GM18868 (cell line): Measurements from ENCODE around the gene ECEL1.
"Not testable (repeated sequence)": the region's sequence is repeated elsewhere in the genome, so short reads cannot be mapped to it uniquely, and the experiment has no call there.

Source experiments
- ATAC-seq: cut with Tn5 transposase; IDR thresholded peaks from one replicate; pipeline ENCODE4 v1.9.1; 2021; ENCODE audit warnings: mild to moderate bottlenecking, moderate library complexity; ENCODE audit not compliant: unreplicated experiment

ECEL1 gene

GRCh38 chr2:232443669-232444408 is 43.8 kb downstream of the ECEL1 start:
- not testable (repeated sequence) for ATAC-seq

DNA sequence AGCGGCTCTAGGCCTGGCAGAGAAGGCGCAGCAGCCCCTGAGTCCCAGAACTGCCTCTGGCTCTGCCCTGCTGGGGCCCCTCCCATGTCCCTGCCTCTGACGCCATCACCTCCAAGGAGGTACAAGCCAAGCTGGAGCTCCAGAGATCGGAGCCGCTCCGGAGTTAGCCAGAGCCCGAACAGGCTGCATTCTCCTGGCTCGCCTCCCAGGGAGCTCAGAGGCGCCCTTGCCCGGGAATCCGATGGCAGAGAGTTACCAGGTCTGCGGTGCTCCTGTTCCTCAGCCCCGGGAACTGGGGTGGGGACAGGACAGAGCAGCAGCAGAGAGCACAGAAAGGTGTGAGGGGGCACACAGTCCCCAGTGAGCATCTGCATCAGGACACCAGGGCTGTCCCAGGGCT is 44.6 kb downstream of the ECEL1 start:
- ATAC-seq = not testable (repeated sequence)

- not testable (repeated sequence) for ATAC-seq
Observed at GRCh38 chr2:232442431-232442830, 45.2 kb downstream of the ECEL1 start.

DNA sequence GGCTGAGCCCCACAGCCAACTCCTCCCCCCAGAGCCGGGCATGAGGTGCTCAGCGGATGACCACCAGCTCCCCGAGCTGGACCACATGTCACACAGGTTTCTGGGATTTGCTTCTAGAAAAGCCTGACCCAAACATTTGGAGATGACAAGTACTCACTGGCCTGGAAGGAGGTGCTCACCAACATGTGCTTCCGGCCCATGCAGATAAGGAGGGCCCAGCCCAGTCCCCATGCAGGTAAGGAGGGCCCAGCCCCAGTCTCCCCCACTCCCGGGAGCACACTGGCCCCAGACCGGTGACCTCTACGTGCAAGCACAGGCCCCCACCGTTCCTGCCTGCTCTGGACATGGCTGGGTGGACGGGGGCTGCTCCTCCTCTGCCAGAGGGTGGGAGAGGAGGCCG is 45.7 kb downstream of the ECEL1 start:
- ATAC-seq = not testable (repeated sequence)

DNA sequence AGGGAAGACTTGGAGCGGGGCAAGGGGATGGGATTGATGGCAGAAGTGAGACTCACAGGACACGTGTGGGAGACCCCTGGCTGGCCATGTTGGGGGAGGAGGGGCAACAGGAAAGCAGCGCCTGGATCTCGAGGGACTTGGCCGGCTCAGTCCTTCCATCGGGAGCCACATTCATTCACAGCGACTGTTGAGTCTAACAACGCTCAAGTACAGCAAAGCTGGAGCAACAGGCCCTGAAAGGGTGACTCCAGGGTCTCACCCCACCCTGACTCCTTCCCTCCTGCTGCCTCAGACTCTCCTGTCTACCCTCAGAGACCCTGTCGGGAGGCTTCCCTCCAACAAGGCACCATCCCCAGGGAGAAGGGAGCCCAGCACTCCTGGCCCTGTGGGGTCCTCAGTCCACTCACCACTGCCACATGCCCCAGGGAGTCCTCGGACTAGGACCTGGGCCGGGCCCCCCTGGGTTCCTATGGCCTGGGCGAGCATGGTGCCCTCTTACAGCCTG is 46.4 kb downstream of the ECEL1 start:
- ATAC-seq = no peak

- peak; percentile 78 for ATAC-seq
Observed at GRCh38 chr2:232440220-232441018, 47.2 kb downstream of the ECEL1 start.

DNA sequence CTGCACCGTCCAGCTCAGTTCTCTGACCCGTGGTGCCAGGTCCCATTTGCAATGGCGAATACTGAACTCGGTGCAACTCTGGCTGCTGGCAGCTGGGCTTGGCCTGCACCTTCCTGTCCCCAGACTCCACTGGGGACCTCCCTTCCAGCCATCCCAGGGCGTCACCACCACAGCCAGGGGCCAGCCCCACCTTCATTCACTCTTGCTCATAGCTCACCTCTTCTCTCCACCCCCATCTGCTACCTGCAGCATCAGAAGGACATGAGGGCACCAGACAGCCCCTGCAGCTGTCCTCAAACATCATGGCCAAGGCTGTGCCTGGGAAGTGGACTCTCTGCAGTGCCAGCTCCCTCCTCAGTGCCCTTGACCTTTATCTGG is 47.9 kb downstream of the ECEL1 start:
- no peak for ATAC-seq

DNA sequence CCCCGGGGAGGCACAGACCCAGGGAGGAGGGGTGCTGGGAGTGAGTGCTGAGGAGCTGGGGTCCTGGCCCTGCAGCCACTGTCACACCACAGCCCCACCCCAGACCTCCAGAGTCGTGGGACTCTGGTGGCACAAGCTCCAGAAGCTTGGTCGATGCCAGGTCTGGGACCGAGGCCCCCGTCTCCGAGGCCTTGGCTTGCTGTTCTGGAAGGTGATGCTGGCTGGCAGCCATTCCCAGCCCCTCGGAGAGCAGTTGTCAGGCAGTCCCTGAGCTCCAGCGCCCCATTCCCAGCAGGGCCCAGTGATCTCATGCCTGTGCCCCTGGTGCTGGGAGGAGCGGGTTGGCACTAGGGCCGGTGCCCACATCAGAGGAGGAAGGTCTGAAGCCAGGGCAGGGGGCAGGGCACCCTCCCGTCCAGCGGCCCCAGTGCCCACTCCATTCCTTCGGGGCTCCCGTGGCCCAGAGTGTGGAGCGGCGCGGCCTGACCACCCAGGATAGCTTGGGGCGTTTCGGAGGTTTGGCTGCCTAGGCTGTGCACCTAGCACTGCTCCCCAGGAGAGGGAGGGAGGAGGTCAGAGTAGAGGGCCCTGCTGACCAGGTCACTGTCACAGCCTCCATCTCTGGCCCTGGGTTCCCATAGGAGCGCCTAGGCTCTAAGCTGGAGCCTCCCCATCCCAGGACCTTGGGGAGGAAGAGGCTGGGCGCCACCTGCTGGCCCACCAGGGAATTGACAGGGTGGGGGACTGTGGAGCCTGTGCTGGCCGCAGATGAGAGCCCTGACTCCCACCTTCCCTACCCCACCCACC is 48.5 kb downstream of the ECEL1 start:
- ATAC-seq = no peak

DNA sequence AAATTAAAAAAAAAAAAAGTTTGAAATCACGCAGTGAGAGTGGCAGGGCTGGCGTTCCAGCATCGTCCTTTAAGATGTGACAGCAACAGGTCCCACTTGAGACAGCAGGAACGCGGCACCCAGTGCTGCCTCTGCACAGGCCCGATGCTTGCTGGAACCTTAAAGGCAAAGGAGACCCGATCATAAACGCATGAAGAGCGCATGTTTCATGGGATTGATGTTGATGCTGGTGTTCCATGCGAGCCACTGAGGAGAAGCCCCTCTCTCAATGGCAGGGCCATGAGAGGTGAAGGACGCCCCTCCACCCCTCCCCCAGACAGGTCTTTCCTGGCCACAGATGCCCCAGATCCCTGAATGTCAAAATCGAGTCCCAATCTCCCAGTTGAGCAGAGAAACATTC is 49.5 kb downstream of the ECEL1 start:
- ATAC-seq = no peak

DNA sequence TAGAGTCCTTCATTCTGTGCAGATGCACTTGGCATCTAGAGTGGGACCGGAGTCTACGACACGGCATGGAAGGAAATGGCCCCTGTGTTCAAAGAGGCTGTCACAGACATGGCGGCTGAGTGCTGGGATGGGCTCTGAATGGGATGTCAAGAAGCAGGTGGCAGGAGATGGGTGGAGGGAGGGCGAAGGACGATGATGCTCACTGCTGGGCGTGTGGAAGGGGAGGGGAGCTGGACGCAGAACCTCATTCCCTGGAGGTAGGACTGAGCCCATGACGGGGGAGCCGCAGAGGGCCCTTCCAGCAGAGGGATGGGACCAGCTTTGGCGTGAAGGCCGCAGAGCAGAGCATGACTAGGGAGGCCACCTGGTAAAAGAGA is 50.5 kb downstream of the ECEL1 start:
- ATAC-seq = no peak

DNA sequence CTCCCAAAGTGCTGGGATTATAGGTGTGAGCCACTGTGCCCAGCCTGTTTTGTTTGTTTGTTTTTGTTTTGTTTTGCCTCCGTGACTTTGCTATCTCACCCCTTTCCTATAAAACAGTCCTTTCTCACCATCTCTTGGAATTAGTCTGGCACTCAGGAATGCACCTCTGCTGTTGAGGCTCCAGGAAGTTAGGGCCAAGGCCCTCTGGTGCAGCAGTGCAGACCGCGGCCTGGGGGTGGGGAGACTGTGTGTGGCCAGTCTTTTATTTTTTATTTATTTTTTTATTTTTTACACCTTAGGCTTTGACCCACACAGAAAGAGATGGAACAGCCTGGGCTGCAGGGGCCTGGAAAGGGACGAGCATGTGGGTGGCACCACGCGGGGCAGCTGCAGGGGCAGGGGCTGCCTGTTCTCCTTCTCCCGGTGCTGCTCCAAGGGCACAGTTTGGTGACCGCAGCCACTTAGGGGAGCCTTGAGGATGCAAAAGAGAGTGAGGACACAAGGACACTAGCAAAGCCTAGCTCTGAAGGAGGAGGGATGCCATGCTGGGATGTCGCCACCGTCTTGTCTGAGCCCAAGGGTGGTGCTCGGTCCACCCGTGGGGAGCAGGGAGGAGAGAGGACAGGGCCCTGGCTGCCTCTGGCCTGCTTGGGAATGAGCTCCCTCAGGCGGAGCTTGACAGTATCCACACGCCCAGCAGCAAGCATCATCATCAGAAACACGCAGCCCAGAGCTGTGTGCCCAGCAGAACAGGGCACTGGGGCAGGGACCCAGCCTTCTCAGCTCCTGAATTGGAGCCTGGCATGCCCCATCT is 51.0 kb downstream of the ECEL1 start:
- no peak for ATAC-seq

GRCh38 chr2:232435805-232436204 is 51.8 kb downstream of the ECEL1 start:
- no peak for ATAC-seq

GRCh38 chr2:232435375-232435648 is 52.3 kb downstream of the ECEL1 start:
- ATAC-seq = no peak

- no peak for ATAC-seq
Observed at GRCh38 chr2:232434563-232435374, 52.9 kb downstream of the ECEL1 start.

DNA sequence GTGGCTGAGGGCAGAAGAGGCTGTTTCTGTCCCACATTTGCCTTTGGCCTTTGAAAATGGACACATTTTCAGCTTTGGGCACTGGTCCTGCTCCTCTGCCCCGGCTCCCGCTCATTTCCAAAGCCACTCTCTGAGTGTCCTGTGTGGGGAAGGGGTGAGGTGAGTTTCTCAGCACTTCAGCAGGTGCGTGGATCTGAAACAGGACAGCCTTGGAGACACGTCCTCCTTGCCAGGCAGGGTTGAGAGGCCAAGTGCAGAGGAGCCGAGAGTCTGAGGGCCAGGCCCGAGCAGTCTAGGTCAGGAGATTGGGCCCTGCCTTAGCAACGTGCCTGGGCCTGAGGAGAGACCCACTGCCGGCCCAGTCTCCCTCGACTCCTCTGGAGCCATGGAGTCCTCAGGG is 53.5 kb downstream of the ECEL1 start:
- ATAC-seq = no peak

DNA sequence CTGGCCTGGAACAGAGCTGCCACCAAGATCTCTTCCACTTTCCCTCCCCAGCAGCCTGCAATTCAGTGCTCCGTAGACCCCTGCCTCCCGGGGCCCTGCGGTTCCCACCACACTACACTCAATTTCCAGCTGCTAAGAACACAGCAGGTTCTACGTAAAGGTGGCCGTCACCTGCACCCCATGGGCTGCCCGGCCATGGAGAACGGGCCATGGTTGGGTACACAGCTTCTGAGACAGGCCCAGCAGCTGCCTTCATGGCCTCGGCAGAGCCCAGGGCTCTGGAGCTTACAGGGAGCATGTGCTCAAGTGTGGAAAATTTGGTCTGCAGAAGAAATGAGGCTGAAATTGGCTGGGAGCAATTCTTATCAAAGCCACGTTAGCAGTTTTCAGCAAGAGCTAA is 54.0 kb downstream of the ECEL1 start:
- not testable (repeated sequence) for ATAC-seq

DNA sequence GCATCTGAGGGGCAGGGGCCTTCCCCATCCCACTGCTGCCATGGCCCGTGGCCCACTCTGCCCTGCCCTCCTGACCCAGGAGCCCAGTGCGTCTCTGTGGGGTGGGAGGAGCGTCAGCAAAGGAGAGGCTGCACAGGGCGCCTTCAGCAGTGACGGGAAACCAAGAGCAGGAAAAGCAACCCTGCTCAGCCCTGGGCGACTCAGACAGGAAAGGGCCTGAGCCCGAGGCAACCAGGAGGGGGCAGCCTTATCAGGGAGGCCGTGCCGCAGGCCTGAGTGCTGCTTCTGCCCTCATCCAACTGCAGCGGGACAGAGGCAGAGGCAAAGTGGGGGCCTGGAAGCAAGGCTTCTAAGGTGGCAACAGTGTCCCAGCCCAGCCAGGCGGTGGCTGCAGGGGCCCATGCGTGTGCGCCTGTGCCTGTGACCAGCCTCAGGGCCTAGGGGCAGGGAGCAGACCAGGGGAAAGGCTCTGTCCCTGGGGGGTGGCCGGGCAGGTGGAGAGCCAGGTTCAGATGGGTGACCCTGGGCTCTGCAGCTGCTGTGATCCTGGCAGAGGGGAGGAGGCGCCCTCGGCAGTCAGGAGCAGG is 54.9 kb downstream of the ECEL1 start:
- ATAC-seq = no peak

DNA sequence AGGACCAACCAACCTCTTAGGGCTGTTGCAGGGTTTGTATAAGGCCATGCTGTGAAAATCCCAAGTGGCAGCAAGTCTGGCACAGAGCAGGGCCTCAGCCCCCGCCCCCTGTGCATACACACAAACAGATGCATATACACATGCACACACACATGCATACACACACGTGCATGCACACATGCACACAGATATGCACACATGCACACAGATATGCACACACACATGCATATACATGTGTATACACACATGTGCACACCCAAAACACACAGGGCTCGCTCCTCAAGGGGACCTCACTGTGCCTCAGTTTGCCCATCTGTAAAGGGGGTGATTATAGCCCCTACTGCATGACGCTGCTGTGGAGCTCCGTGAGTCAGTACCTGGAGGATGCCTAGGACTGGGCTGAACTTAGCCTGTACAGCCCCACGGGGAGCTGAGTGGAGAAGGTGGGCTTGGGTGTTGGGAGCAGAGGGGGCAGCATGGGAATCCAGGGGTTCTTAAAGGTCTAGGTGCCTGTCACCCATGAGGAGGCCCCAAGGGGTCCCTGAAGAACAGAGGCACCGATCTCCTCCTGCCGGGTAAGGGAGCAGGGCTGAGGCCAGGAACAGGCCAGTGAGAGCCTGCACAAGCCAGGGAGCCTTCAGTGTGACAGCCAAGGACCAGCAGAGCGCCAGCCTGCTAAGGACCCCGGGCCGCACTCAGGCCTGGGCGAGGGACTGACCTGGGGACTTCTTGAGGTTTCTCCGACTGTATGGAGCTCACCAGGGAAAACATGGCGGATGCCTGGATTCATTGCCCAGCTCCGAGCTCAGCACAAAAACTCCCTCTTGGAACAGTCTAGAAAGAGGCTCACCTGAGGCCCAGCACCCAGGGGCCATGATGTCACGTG is 55.7 kb downstream of the ECEL1 start:
- no peak for ATAC-seq
